ENCODE measurements around the gene VRK1.
"Not testable (repeated sequence)": the region's sequence is repeated elsewhere in the genome, so short reads cannot be mapped to it uniquely, and the experiment has no call there.

The VRK1 gene

DNA sequence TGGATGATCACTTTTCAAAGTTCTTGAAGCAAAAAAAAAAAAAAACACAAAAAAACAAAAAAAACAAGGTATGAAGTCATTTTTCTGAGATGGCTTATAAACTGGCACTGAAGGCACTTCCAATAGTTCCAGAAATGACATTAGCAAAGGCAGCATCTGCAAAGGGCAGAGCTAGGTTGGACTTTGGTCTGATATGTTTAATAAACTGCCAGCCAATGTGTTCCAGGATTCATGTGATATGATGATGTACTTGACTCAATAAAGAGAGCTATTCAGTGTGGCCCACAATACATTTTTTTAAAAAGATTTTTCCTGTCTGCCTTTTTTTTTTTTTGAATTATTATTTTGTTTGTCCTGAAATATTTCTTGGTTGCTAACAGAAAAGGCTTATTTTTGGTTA lies 79.6 kb downstream of the VRK1 start:
- H3K4me3 ChIP-seq (ENCODE audit: control insufficient read depth, low read depth, low read length): no peak overlapping the region
- no peak for DNase-seq (ENCODE audit: low read depth)
- TF ChIP-seq, protein P1, sequence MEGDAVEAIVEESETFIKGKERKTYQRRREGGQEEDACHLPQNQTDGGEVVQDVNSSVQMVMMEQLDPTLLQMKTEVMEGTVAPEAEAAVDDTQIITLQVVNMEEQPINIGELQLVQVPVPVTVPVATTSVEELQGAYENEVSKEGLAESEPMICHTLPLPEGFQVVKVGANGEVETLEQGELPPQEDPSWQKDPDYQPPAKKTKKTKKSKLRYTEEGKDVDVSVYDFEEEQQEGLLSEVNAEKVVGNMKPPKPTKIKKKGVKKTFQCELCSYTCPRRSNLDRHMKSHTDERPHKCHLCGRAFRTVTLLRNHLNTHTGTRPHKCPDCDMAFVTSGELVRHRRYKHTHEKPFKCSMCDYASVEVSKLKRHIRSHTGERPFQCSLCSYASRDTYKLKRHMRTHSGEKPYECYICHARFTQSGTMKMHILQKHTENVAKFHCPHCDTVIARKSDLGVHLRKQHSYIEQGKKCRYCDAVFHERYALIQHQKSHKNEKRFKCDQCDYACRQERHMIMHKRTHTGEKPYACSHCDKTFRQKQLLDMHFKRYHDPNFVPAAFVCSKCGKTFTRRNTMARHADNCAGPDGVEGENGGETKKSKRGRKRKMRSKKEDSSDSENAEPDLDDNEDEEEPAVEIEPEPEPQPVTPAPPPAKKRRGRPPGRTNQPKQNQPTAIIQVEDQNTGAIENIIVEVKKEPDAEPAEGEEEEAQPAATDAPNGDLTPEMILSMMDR (conservative IDR thresholded peaks at IDR 0.05; ENCODE audit: control insufficient read depth, insufficient read depth, low read depth, low read length): no peak

DNA sequence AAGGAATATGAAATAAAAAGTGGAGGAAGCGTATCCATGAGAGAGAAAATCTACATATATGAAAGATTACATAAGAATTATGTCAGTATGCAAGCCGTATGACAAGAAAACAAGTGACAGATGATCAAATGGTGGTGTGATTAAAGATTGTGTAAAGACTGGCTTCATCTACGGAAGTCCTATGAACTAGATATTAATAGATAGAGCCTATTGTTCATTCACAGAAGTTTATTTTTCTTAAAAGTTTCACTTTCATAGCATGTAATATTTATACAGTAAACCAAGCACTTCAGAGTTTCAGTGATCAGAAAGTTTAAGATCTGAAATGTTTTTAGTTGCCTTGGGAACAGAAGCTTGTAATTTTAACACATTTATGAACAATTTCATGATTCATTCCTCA lies 84.5 kb downstream of the VRK1 start:
- TF ChIP-seq, protein P1 (conservative IDR thresholded peaks at IDR 0.05; ENCODE audit: control insufficient read depth, insufficient read depth, low read depth, low read length): no peak
- no peak overlapping the region for H3K4me3 ChIP-seq (ENCODE audit: control insufficient read depth, low read depth, low read length)
- no peak for DNase-seq (ENCODE audit: low read depth)

DNA sequence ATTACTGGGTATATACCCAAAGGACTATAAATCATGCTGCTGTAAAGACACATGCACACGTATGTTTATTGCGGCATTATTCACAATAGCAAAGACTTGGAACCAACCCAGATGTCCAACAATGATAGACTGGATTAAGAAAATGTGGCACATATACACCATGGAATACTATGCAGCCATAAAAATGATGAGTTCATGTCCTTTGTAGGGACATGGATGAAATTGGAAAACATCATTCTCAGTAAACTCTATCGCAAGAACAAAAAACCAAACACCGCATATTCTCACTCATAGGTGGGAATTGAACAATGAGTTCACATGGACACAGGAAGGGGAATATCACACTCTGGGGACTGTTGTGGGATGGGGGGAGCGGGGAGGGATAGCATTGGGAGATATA lies 86.8 kb downstream of the VRK1 start:
- not testable (repeated sequence) for DNase-seq (ENCODE audit: low read depth); H3K4me3 ChIP-seq (ENCODE audit: control insufficient read depth, low read depth, low read length)

DNA sequence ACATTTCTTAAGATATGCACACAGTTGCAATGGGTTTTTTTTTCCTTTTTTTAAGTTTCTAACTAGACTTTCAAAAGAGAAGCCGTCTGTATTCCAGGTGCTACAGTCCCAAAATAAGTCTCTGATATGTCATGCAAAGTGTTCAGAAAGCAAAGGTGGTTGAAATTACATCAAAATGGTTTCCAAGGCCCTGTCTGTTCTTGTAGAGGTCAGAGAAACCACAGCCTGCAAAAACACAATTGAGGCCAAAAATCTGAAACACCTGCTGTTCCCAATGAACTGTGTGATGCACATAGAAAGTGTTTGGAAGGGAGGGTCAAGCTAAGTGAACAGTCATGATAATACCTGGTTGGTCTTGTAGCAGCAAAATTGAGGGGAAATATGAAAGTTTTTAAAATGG lies 91.0 kb downstream of the VRK1 start:
- DNase-seq (ENCODE audit: low read depth): no peak
- H3K4me3 ChIP-seq (ENCODE audit: control insufficient read depth, low read depth, low read length): no peak overlapping the region
- TF ChIP-seq, protein P1 (conservative IDR thresholded peaks at IDR 0.05; ENCODE audit: control insufficient read depth, insufficient read depth, low read depth, low read length): no peak

DNA sequence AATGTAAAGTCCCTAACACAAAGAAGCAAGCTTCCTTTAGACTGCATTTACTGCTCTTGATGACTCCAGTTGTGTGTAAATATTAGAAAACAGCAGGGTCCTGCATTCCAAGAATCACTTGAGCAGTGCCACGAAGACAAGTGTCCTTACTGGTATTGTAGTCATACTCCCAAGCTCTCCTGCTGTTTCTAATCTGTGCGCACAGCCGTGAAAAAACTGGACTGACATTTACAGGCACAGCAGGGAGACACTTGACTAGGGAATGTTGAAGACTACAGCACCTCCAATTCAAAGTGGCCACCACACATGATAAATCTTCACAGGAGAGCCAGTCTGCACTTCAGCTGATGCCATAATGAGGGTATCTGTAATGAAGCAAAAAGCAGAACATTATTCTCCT lies 91.4 kb downstream of the VRK1 start:
- no peak overlapping the region for H3K4me3 ChIP-seq (ENCODE audit: control insufficient read depth, low read depth, low read length)
- TF ChIP-seq, protein P1 (conservative IDR thresholded peaks at IDR 0.05; ENCODE audit: control insufficient read depth, insufficient read depth, low read depth, low read length): no peak
- DNase-seq (ENCODE audit: low read depth): no peak

DNA sequence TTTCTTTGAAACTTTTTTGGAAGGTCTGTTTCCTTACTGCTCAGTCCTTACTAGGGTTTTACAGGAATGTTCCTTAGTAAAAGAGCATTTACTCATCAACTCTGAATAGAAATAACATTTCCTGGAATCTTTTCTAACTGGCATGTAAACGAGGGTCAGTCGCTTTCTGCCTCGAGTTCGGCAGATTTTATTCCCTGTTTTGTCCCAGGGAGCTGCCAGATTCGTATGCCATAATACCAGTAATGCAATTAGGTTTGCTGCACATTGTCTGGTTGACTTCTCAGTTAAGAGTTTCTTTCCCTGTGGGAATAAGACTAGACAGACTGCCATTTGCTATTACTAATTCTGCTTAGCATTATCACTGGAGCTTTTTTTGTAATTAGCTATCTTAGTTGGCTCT lies 91.9 kb downstream of the VRK1 start:
- H3K4me3 ChIP-seq (ENCODE audit: control insufficient read depth, low read depth, low read length): no peak overlapping the region
- no peak for DNase-seq (ENCODE audit: low read depth)
- TF ChIP-seq, protein P1 (conservative IDR thresholded peaks at IDR 0.05; ENCODE audit: control insufficient read depth, insufficient read depth, low read depth, low read length): no peak

DNA sequence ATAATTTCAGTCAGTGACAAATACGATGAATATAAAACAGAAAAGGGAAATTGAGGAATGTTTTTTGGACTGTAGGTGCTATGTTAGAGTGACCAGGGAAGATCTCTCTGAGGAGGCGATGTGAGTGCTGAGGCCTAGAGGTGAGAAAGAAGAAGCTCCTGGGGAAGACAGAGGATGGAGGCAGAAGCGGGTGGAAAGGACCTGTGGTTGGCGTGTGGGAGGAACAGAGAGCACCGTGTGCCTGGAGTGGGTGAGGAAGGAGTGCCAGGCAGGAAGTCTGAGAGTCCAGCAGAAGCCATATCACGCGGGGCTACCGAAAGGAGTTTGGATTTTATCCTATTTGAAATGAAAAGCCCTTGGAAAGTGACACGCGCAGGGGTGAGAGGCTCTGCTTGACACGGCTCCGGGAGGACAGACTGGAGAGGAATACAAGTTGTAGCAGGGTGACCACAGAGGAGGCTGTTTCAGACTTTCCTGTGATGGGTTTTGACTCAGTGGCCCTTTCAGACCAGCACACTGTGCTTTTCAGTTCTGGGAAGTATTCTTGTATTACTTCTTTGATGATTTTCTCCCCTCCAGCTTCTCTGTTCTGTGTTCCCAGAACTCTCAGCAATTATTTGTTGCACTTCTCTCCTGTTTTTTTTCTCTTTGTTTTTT lies 96.9 kb downstream of the VRK1 start:
- TF ChIP-seq, protein P1 (conservative IDR thresholded peaks at IDR 0.05; ENCODE audit: control insufficient read depth, insufficient read depth, low read depth, low read length): no peak
- H3K4me3 ChIP-seq (ENCODE audit: control insufficient read depth, low read depth, low read length): no peak overlapping the region
- DNase-seq (ENCODE audit: low read depth): no peak

All from fibroblast of mammary gland (primary cell).